Measurements from ENCODE around the gene SMYD2. TPM values are rescaled to one million over a fixed set of nuclear protein-coding genes. Genes with fewer than 3 reads are reported as not detected.

The SMYD2 gene
- total RNA-seq, 2 experiments from 2014 or later: 17.1 to 17.6 TPM

- Mint-ChIP-seq H3K36me3 (ENCODE audit: low read depth) (no peaks in the 10 kb centered on the region), H3K27me3 (peaks cover 48% of the 10 kb centered on the region), H3K27ac (no peak overlapping the region), H3K4me3 (no peak overlapping the region), H3K9me3 (no peaks in the 10 kb centered on the region), H3K4me1 (ENCODE audit: low read depth) (no peaks in the 10 kb centered on the region)
- TF ChIP-seq, protein P1, sequence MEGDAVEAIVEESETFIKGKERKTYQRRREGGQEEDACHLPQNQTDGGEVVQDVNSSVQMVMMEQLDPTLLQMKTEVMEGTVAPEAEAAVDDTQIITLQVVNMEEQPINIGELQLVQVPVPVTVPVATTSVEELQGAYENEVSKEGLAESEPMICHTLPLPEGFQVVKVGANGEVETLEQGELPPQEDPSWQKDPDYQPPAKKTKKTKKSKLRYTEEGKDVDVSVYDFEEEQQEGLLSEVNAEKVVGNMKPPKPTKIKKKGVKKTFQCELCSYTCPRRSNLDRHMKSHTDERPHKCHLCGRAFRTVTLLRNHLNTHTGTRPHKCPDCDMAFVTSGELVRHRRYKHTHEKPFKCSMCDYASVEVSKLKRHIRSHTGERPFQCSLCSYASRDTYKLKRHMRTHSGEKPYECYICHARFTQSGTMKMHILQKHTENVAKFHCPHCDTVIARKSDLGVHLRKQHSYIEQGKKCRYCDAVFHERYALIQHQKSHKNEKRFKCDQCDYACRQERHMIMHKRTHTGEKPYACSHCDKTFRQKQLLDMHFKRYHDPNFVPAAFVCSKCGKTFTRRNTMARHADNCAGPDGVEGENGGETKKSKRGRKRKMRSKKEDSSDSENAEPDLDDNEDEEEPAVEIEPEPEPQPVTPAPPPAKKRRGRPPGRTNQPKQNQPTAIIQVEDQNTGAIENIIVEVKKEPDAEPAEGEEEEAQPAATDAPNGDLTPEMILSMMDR (IDR thresholded peaks at IDR 0.05): no peak
- DNase-seq: no peak
- CTCF ChIA-PET: no interaction called here
- H3K27ac ChIP-seq (ENCODE audit: low read depth in 1 of 2, low read length in 2 of 2): no peak overlapping the region
- intact Hi-C loops (cut with DNase I, micrococcal nuclease): no loop called here
- POLR2A ChIA-PET: no interaction called here
- H3K36me3 ChIP-seq (ENCODE audit: insufficient read depth, low read length): no peaks in the 10 kb centered on the region
- no peaks in the 10 kb centered on the region for H3K4me1 ChIP-seq (ENCODE audit: insufficient read depth, low read length)
- peaks cover 10 to 13% of the 10 kb centered on the region in 2 experiments for H3K27me3 ChIP-seq (ENCODE audit: control insufficient read depth in 1 of 2, insufficient read depth in 2 of 2, low read length in 2 of 2)
- no peaks in the 10 kb centered on the region for H3K9me3 ChIP-seq (ENCODE audit: control insufficient read depth in 1 of 2, insufficient read depth in 1 of 2, low read length in 2 of 2)
- ATAC-seq (ENCODE audit: poor library complexity): no peak
- H3K4me3 ChIP-seq (ENCODE audit: low read length): no peak overlapping the region
Measured at GRCh38 chr1:214360116-214360515, 79.2 kb downstream of the SMYD2 start.

DNA sequence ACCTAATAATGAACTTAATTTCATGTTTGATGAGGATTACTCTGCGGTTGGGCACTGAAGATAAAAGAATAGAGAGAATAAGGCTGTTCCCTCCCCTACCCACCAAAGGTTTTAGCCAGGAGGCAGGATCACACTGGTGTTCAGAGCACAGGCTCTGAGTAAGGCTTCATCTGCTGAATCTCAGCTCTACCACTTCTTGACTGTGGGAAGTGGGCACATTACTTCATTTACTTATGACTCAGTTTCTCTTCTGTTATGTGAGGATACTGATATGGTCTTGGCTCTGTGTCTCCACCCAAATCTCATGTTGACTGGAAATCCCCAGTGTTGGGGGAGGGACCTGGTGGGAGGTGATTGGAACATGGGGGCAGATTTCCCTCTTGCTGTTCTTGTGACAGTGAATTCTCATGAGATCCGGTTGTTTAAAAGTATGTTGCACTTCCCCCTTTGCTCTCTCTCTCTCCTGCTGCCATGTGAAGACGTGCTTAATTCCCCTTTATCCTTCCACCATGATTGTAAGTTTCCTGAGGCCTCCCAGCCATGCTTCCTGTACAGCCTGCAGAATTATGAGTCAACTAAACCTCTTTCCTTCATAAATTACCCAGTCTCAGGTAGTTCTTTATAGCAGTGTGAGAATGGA lies 79.7 kb downstream of the SMYD2 start:
- peaks cover 10 to 13% of the 10 kb centered on the region in 2 experiments for H3K27me3 ChIP-seq (ENCODE audit: control insufficient read depth in 1 of 2, insufficient read depth in 2 of 2, low read length in 2 of 2)
- DNase-seq (no peak), ATAC-seq (ENCODE audit: poor library complexity) (no peak)
- no peaks in the 10 kb centered on the region for H3K9me3 ChIP-seq (ENCODE audit: control insufficient read depth in 1 of 2, insufficient read depth in 1 of 2, low read length in 2 of 2)
- CTCF ChIA-PET: no interaction called here
- no peaks in the 10 kb centered on the region for H3K9me3 Mint-ChIP-seq
- H3K27me3 Mint-ChIP-seq: peaks cover 50% of the 10 kb centered on the region
- no peak overlapping the region for H3K27ac ChIP-seq (ENCODE audit: low read depth in 1 of 2, low read length in 2 of 2)
- H3K4me3 Mint-ChIP-seq: no peak overlapping the region
- H3K4me1 ChIP-seq (ENCODE audit: insufficient read depth, low read length): no peaks in the 10 kb centered on the region
- H3K4me1 Mint-ChIP-seq (ENCODE audit: low read depth): no peaks in the 10 kb centered on the region
- no peak overlapping the region for H3K4me3 ChIP-seq (ENCODE audit: low read length)
- POLR2A ChIA-PET: no interaction called here
- TF ChIP-seq, protein P1 (IDR thresholded peaks at IDR 0.05): no peak
- H3K36me3 ChIP-seq (ENCODE audit: insufficient read depth, low read length): no peaks in the 10 kb centered on the region
- H3K36me3 Mint-ChIP-seq (ENCODE audit: low read depth): no peaks in the 10 kb centered on the region
- H3K27ac Mint-ChIP-seq: no peak overlapping the region
- intact Hi-C loops (cut with DNase I, micrococcal nuclease): no loop called here

DNA sequence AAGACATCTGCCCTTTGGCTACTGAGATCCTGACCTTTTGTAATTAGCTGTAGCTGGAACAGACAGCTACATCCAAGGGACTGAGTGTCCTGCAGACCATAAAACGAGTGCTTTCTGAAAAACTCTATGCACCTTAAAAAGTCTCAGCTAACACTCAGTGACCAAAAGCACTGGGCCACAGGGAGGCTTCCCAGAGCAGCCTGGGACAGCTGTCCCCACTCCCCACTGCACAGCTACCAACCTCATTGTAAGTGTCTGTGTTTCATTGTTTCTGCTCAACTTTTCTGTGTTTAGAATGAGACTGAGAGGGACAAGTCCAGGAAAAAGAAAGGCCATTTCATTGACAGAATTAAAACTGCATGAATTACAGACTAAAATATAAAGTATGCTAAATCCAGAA lies 80.7 kb downstream of the SMYD2 start:
- Histone ChIP-seq H3K27ac (ENCODE audit: low read depth in 1 of 2, low read length in 2 of 2) (no peak overlapping the region), H3K9me3 (ENCODE audit: control insufficient read depth in 1 of 2, insufficient read depth in 1 of 2, low read length in 2 of 2) (no peaks in the 10 kb centered on the region), H3K4me3 (ENCODE audit: low read length) (no peak overlapping the region), H3K27me3 (ENCODE audit: control insufficient read depth in 1 of 2, insufficient read depth in 2 of 2, low read length in 2 of 2) (peaks cover 10 to 13% of the 10 kb centered on the region in 2 experiments), H3K4me1 (ENCODE audit: insufficient read depth, low read length) (no peaks in the 10 kb centered on the region), H3K36me3 (ENCODE audit: insufficient read depth, low read length) (no peaks in the 10 kb centered on the region)
- intact Hi-C loops (cut with DNase I, micrococcal nuclease): no loop called here
- POLR2A ChIA-PET: no interaction called here
- TF ChIP-seq, protein P1 (IDR thresholded peaks at IDR 0.05): no peak
- H3K9me3 Mint-ChIP-seq: no peaks in the 10 kb centered on the region
- no peaks in the 10 kb centered on the region for H3K36me3 Mint-ChIP-seq (ENCODE audit: low read depth)
- CTCF ChIA-PET: no interaction called here
- H3K27me3 Mint-ChIP-seq: peaks cover 55% of the 10 kb centered on the region
- no peak overlapping the region for H3K4me3 Mint-ChIP-seq
- no peaks in the 10 kb centered on the region for H3K4me1 Mint-ChIP-seq (ENCODE audit: low read depth)
- no peak overlapping the region for H3K27ac Mint-ChIP-seq
- ATAC-seq (ENCODE audit: poor library complexity) (no peak), DNase-seq (no peak)
